Breast epithelium (tissue), 4 donors: ENCODE measurements around the gene TMEM203. TPM values are rescaled to one million over a fixed set of nuclear protein-coding genes. Genes with fewer than 3 reads are reported as not detected.

Experiments used
- DNase-seq, 2 donors: peaks; one replicate each; pipeline ENCODE4 v3.0.0-alpha.2; 2019; ENCODE audit warnings: low spot score in 2 of 2
- H3K27ac ChIP-seq, 2 donors: fragments of 200-600 bp; sonication (generic) in 1 of 2; one replicate each; pipeline ENCODE4 v1.5.1; 2016 to 2019; ENCODE audit warnings: mild to moderate bottlenecking in 1 of 2
- H3K27me3 ChIP-seq, 2 donors: fragments of 200-600 bp; sonication (generic) in 1 of 2; one replicate each; pipeline versions ENCODE4 v1.5.1 to v1.6.0; 2017 to 2019; ENCODE audit warnings: control low read depth in 1 of 2, mild to moderate bottlenecking in 1 of 2
- H3K36me3 ChIP-seq: fragments of 200-600 bp; one replicate; pipeline ENCODE4 v1.5.1; 2019
- H3K4me1 ChIP-seq, 2 donors: fragments of 200-600 bp; sonication (generic); one replicate each; pipeline ENCODE4 v1.5.1; 2016 to 2019; ENCODE audit warnings: control low read depth in 1 of 2
- H3K4me3 ChIP-seq, 3 donors: fragments of 200-600 bp; sonication (generic); 1 replicate in 2 of 3; 2 replicates in 1 of 3; pipeline ENCODE4 v1.5.1; 2016 to 2019; ENCODE audit warnings: mild to moderate bottlenecking in 3 of 3, moderate library complexity in 2 of 3
- H3K9me3 ChIP-seq, 2 donors: fragments of 200-600 bp; sonication (generic) in 1 of 2; one replicate each; pipeline ENCODE4 v1.5.1; 2016 to 2019; ENCODE audit warnings: control low read depth in 1 of 2
- CTCF ChIP-seq, 3 donors: fragments of 450-650 bp; IDR thresholded peaks; one replicate each; pipeline ENCODE4 v1.5.1; 2016 to 2017; ENCODE audit warnings: antibody characterized with exemption in 3 of 3, mild to moderate bottlenecking in 3 of 3, moderate library complexity in 3 of 3
- POLR2A ChIP-seq: fragments of 450-650 bp; IDR thresholded peaks from one replicate; pipeline ENCODE4 v1.6.1; 2016; ENCODE audit warnings: antibody characterized with exemption, mild to moderate bottlenecking, moderate library complexity
- POLR2AphosphoS5 ChIP-seq, 3 donors: sonication (generic); formaldehyde crosslinking; IDR thresholded peaks; one replicate each; pipeline ENCODE4 v1.6.1; 2017; ENCODE audit warnings: antibody characterized with exemption in 3 of 3
- intact Hi-C: fragments of 100-400 bp; cut with DNase I; formaldehyde crosslinking; loops from one replicate; pipeline ENCODE4 v1.15.1; 2023; ENCODE audit warnings: low total_unique reads
- total RNA-seq, 3 donors: library from RNA; depleted of rRNA; stranded (reverse); fragments of >200 nt; gene quantifications; one replicate each; pipeline ENCODE4 v1.1.0, GENCODE V29; 2016

TMEM203 gene
- total RNA-seq, 3 donors from 2014 or later, result 26.5 to 36.6 (median 26.6) TPM

- Histone ChIP-seq H3K27me3 (no peaks in the 10 kb centered on the region), H3K4me1 (peaks cover 7 to 25% of the 10 kb centered on the region in 2 donors), H3K36me3 (no peaks in the 10 kb centered on the region), H3K27ac (no peak overlapping the region), H3K9me3 (no peaks in the 10 kb centered on the region), H3K4me3 (no peak overlapping the region)
- no peak for DNase-seq
- intact Hi-C loops, result no loop called here
- TF ChIP-seq POLR2A (no peak), POLR2AphosphoS5 (IDR thresholded peaks at IDR 0.05) (no peak), CTCF (IDR thresholded peaks at IDR 0.05) (no peak)
Measured at GRCh38 chr9:137219757-137220316, 14.4 kb upstream of the TMEM203 start.

- TF ChIP-seq CTCF (IDR thresholded peaks at IDR 0.05) (no peak), POLR2AphosphoS5 (IDR thresholded peaks at IDR 0.05) (no peak), POLR2A (no peak)
- intact Hi-C loops, result no loop called here
- Histone ChIP-seq H3K27ac (no peak overlapping the region), H3K36me3 (no peaks in the 10 kb centered on the region), H3K9me3 (no peaks in the 10 kb centered on the region), H3K4me3 (no peak overlapping the region), H3K27me3 (no peaks in the 10 kb centered on the region), H3K4me1 (peaks cover 3 to 25% of the 10 kb centered on the region in 2 donors)
- no peak for DNase-seq
Measured at GRCh38 chr9:137218754-137219271, 13.4 kb upstream of the TMEM203 start.

GRCh38 chr9:137218212-137218753 lies 12.8 kb upstream of the TMEM203 start:
- Histone ChIP-seq H3K4me3 (peak overlapping the region in 2 of 3 donors; percentile 51 to 63), H3K4me1 (peaks cover 0 to 25% of the 10 kb centered on the region in 2 donors), H3K27ac (peak overlapping the region; percentile 80 to 88)

GRCh38 chr9:137217276-137218211 lies 12.1 kb upstream of the TMEM203 start:
- Histone ChIP-seq H3K4me3 (peak overlapping the region; percentile 14 to 63 (median 51)), H3K27me3 (no peaks in the 10 kb centered on the region), H3K9me3 (no peaks in the 10 kb centered on the region), H3K36me3 (no peaks in the 10 kb centered on the region), H3K27ac (peak overlapping the region; percentile 80 to 88), H3K4me1 (peaks cover 0 to 25% of the 10 kb centered on the region in 2 donors)
- TF ChIP-seq POLR2A, result no peak
- TF ChIP-seq POLR2AphosphoS5 (IDR thresholded peaks at IDR 0.05), result no peak
- no peak for TF ChIP-seq CTCF (IDR thresholded peaks at IDR 0.05)
- peak; percentile 86 to 92 for DNase-seq
- intact Hi-C loops, result no loop called here

More at GRCh38 chr9:137218212-137218753, 12.8 kb upstream of the TMEM203 start:
- intact Hi-C loops, result no loop called here
- no peaks in the 10 kb centered on the region for H3K36me3 ChIP-seq
- H3K9me3 ChIP-seq, result no peaks in the 10 kb centered on the region
- no peak for TF ChIP-seq CTCF (IDR thresholded peaks at IDR 0.05)
- TF ChIP-seq POLR2AphosphoS5 (IDR thresholded peaks at IDR 0.05), result no peak
- no peak for TF ChIP-seq POLR2A
- H3K27me3 ChIP-seq, result no peaks in the 10 kb centered on the region
- no peak for DNase-seq
